SKM-1 treated with dmso at 0.1 percent for 144 hours (cell line): ENCODE data around the gene CACNA1G.
A peak's percentile ranks its signal among the peaks of the same experiment; 100 is the strongest.

Experiments
- DNase-seq: peaks from one replicate; lab custom pipeline; 2025; ENCODE audit not compliant: unreplicated experiment; lab: John Stamatoyannopoulos, UW

The CACNA1G gene

DNA sequence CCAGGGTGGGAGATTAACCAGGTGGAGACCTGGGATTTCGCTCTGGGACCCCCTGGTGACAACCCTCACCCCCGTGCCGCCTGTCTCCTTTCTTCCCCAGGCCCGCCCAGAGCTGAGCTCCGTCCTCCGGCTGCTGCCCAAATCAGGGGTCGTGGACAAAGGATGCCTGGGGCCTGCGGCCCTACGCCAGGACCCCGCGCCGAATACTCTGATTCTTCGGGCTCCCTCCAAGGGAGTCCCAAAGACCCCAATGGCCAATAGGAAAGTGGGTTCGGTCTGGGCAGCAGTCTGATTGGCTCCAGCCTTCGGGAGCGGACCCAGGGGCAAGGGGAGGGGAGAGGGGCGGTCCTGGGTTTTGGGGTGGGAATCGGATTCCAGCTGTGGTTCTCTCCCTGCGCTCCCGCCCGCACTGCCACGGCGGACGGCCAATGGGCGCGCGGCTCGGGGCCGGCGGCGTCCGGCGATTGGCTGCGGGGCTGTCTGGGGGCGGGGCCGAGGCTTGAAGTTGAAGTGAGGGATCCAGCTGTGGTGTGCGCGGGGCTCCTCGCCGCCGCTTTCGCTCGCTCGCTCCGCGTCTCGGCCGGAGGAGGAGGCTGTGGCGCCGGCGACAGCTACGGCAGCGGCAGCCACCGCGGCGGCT is at the start of gene CACNA1G:
CACNA1G (plus strand) TSS at position 531 of the 640 bp plus-strand sequence. CDS start 745 bp downstream, outside the sequence.
- peak; percentile 57 for DNase-seq

DNA sequence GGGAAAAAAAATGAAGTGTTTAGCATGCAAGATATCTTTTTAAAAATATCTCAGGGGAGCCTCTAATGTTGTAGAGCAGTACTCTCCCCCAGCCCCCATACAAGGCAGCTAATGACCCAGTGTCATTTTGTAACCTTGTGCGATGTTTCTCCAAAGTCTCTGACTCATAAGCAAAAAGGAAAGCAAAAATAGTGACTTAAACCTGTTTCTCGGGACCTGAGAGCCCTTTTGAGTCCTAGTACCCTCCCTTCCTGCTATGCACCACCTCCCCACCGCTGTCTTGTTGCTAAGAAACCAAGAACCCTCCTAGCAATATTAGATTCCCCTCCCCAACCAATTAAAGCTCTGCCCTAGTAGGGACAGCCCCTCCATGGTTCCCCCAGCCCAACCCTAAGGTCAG is 49.5 kb upstream of the CACNA1G start:
- DNase-seq: no peak

- DNase-seq: no peak
These were observed 47.0 kb upstream of the CACNA1G start for GRCh38 chr17:50513495-50513894.

- DNase-seq: no peak
These were observed 46.1 kb upstream of the CACNA1G start for GRCh38 chr17:50514388-50514787.

DNA sequence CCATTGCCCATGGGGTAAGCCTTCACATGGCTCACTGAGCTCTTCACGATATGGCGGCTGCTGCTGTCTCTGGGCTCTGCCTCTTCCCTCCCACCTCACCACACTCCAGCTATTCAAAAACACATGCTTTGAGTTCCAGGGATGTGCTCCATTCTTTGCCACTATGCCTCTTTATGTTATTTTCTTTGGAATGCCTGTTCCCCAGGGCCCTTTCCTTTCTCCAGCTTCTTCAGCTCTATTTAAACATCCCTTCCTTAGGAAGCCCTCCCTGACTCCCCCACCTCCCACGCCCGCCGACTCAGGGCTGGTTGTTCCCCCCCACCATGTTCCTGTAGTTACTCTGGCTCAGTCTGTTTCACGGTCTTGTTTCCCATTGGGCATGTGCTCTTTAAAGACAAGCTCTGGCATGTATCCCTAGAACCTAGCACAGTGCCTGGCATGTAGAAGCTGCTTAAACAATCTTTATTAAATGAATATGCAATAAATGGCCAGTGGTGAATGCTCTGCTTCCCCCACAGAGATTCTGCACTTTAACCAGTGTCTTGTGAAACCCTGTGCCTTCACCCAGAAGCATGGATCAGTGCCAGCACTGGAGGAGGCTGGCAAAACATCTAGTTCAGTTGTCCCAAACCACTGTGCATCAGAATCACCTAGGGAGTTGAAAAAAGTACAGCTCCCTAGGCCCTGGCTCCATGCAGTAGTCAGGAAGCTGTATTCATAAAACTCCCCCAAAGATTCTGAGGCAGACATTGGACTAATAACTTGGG is 45.4 kb upstream of the CACNA1G start:
- no peak for DNase-seq

GRCh38 chr17:50517011-50517410 is 43.5 kb upstream of the CACNA1G start:
- DNase-seq: no peak

GRCh38 chr17:50517504-50518383 is 42.8 kb upstream of the CACNA1G start:
- no peak for DNase-seq

GRCh38 chr17:50518384-50519023 is 42.0 kb upstream of the CACNA1G start:
- DNase-seq: no peak

DNA sequence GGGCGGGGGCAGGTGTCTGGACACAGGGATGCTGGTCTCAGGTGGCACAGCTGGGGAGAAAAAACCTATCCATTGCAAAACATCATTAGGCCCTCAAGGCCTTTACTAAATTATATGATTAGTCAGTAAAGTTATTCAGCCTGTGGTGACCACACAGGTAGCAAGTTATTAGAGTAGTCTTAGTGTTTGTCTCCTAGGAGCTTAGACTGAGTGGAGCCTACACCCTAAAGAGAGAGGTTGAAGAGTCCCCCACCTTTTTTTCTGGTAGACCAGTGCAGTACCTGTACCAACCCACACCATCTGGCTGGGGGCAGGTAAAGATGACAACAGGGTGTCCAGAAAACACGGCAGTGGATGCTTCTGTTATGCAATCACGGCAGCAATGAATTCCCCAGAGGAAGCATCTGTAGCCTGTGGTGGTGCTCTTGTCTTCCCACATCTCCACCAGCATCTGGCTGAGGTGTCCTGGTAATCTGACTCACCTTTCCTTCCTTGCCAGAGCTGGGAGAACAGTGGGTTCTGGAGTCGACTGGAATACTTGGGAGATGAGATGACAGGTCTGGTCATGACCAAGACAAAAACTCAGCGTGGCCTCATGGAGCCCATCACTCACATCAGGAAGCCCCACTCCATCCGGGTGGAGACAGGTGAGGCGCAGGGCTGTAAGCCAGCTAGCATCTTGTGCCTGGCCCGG is 41.2 kb upstream of the CACNA1G start:
- no peak for DNase-seq

GRCh38 chr17:50520483-50520882 is 40.0 kb upstream of the CACNA1G start:
- no peak for DNase-seq

DNA sequence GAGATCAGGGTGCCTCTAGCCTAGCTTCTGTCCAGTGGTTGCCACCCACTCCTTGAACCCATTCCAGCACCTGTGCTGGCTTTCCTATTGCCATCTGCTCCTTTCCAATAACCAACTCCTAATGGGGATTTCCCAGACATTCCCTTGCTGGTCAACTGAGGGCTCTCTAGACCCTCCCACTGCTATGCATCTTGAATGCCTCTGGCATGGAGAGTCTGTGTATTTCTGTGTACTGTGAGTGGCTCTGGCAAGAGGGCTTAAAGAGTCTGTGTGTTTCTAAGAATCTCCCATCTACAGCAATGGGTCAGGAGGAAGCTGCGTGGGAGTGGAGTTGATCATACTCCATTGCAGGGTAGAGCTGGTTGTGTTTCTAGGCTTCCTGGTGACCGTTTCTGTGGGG is 39.0 kb upstream of the CACNA1G start:
- DNase-seq: no peak

- DNase-seq: no peak
These were observed 37.7 kb upstream of the CACNA1G start for GRCh38 chr17:50522766-50523165.

DNA sequence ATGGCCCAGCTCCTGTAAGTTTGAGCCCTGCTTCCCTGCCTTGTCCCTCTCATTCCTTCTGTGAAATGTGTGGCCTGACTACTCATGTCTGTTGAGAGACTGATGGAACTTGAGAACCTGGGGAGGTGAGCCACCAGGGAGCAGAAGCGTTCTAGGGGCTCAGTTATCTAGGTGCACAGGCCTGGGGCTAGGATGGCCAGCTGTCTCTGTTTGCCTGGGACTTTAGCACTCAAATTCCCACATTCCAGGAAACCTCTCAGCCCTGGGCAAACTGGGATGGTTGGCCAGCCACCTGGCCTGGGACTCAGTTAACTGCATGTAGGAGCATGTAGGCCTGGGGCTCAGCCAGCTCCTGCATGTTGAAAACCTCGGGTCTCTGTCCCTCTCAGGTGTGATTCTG is 37.3 kb upstream of the CACNA1G start:
- DNase-seq: no peak

GRCh38 chr17:50524838-50525237 is 35.7 kb upstream of the CACNA1G start:
- no peak for DNase-seq

- DNase-seq: peak; percentile 61
These were observed 33.3 kb upstream of the CACNA1G start for GRCh38 chr17:50527155-50527762.

DNA sequence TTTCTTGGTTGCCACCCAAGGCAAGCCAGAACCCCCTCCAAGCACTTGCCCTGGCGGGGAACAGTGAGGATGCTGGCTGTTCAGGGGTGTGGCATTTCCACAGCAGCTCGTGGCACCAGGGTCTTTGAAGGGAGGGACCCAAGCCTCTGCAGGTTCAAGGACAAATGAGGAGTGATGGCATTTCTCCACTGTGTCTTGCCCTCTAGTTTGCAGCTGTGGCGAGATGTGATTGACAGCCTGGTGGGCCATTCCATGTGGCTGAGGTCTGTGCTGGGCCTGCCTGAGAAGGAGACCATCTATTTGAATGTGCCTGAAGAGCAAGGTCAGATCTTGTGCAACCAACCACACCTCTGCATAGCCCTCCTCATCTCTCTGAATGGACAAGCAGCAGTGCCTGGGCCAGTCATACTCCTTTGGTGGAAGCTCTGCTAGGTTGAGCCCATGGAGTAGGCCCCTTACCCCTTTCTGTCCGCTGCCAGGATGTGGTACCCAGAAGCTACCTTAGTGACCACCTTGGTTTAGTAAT is 32.5 kb upstream of the CACNA1G start:
- no peak for DNase-seq

DNA sequence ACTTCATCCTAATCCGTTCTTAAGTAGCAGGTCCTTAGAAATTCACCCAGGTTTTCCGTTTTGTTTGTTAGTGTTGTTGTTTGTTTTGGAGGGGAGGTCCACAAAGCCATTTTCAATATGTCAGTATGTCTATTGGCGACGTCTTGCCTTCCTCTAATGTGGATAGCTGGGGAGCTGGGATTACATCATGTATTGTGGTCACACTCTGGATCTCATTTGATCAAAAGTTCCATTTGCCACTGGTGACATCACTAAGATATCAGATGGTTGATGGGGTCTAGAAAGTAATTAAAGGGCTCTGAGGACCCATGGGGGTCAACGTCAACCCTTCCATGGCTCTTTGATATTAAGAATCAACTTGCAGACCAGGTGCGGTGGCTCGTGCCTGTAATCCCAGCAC is 30.7 kb upstream of the CACNA1G start:
- DNase-seq: no peak

DNA sequence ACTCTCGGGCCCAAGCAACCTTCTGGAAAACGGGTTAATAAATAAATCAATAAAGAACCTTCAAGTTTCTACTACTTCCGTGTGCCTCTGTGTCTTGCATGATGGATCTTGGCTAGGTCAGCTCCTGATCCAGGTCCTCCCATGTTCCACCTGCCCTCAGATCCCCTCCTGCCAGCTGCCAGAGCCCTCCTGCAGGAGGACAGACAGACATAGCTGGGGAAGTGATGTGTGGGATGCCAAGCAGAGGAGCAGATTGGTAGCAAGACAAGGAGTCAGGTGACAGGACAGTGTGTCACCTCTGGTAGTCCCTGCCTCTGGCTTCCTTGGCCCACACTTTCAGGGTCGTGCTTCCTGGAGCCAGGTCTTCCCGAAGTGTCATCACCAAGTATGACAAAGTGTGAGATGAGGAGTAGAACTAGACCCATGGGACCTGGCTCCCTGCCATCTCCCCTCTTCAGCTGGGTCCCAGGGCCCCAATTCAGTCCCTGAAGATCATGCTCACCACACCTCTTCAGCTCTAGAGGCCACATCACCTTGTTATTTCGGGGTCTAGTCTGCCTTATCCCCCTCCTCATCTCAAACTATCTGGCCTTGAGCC is 29.0 kb upstream of the CACNA1G start:
- DNase-seq: no peak

- no peak for DNase-seq
These were observed 28.0 kb upstream of the CACNA1G start, which contains the start of gene EPN3 for GRCh38 chr17:50532452-50533024. Gene EPN3, plus strand, starts transcription at chr17:50532735. Its CDS starts 3,822 bp downstream, at chr17:50536557.
